ENCODE results near the gene HSPB1.

Gene HSPB1

DNA sequence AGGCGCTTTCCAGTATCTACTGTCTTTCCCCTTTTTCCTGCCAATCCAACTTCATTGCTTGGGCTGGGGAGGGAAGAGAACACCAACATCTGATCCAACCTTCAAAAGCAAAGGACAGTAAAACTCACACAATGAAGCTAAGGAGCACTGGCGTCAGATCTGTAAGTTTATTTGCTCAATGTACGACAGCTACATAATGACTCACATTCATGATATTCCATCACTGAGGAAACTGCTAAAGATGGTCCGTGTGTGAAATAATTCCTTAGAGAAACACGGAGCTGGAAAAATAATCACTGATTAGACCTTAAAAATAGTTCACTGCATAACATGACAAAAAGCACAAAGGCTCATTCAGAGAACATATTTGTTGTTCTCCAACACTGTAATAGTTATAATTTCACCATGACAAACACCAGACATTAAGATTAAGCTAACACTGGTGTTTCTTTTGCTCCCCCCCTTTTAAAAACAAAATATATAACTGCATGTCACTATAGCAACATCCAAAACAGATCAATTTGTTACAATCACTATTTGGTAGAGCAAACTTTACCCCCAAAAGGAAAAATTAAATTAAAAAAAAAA, 24.3 kb downstream of the HSPB1 start:
- TF ChIP-seq, protein P1, sequence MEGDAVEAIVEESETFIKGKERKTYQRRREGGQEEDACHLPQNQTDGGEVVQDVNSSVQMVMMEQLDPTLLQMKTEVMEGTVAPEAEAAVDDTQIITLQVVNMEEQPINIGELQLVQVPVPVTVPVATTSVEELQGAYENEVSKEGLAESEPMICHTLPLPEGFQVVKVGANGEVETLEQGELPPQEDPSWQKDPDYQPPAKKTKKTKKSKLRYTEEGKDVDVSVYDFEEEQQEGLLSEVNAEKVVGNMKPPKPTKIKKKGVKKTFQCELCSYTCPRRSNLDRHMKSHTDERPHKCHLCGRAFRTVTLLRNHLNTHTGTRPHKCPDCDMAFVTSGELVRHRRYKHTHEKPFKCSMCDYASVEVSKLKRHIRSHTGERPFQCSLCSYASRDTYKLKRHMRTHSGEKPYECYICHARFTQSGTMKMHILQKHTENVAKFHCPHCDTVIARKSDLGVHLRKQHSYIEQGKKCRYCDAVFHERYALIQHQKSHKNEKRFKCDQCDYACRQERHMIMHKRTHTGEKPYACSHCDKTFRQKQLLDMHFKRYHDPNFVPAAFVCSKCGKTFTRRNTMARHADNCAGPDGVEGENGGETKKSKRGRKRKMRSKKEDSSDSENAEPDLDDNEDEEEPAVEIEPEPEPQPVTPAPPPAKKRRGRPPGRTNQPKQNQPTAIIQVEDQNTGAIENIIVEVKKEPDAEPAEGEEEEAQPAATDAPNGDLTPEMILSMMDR (IDR thresholded peaks at IDR 0.05; ENCODE audit: low read depth, low read length), result no peak
- no peak overlapping the region for H3K4me3 ChIP-seq (ENCODE audit: low read depth, low read length)

DNA sequence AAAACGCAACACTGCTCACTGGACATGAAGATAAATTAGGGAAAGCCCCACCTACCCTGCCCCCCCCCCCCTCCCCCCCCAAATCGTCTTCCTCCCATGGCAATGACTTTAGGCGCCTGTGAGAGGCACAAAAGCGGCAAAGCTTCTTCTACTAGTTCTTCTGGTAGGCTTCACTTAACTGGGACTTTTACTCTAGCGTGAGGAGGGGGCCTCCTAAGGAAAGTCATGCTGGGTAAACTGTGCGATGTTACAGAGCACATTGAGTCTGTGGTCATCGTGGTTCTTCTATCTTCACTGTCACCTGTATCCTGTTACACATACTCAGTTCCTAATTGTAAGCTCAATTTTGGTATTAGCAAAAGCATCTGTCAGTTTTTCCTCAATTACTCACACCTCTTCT, 25.1 kb downstream of the HSPB1 start:
- TF ChIP-seq, protein P1 (IDR thresholded peaks at IDR 0.05; ENCODE audit: low read depth, low read length), result no peak
- no peak overlapping the region for H3K4me3 ChIP-seq (ENCODE audit: low read depth, low read length)

DNA sequence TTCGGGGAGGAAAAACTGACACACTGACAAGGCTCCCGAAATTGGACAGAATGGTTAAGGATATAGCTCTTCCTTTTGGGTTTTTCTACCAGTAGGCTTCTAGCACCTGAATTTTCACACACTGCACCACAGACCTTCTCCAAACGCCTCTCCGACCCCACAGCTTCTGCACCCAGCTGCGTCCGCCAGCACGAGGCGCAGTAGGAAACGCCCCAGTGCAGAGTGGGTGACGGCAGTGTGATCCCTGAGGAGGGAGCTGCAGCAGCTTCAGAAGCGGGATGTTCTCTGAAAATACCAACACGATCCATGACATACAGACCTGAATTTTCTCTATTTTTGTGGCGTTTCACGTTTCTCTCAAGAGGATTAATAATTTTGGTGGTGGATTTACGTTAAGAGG, 25.9 kb downstream of the HSPB1 start:
- TF ChIP-seq, protein P1 (IDR thresholded peaks at IDR 0.05; ENCODE audit: low read depth, low read length), result no peak
- no peak overlapping the region for H3K4me3 ChIP-seq (ENCODE audit: low read depth, low read length)

DNA sequence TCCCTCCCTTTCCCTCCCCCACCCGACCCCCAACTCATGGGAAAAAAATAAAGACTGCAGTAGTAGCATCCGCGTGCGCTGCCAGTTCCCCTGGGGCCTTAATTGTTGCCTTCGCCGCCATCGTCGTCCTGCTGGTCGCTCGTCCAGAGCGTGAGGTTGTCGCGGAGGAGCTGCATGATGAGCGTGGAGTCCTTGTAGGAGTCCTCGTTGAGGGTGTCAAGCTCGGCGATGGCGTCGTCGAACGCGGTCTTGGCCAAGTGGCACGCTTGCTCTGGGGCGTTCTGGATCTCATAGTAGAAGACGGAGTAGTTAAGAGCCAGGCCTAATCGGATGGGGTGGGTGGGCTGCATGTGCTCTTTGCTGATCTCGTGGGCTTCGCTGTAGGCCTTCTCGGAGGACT, 27.0 kb downstream of the HSPB1 start:
- TF ChIP-seq, protein P1 (IDR thresholded peaks at IDR 0.05; ENCODE audit: low read depth, low read length), result no peak
- H3K4me3 ChIP-seq (ENCODE audit: low read depth, low read length), result no peak overlapping the region

DNA sequence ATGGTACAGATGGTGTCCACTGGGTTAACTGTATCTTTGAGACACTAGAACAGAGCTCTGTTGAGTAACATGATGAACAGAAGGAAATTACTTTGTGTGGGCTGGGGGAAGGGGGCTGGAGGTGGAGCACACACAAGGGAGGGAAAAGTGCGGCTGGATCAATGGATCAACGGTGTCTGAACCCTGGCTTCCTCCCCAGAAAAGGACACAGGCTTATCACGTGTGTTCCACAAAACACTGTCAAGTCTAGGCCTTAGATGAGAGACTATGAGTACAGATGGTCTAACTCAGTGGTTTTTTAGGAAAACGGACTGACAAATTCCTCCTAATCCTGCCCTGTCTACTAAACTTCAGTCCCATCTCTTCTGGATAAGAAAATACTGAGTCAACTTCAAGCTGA, 27.8 kb downstream of the HSPB1 start:
- no peak overlapping the region for H3K4me3 ChIP-seq (ENCODE audit: low read depth, low read length)
- TF ChIP-seq, protein P1 (IDR thresholded peaks at IDR 0.05; ENCODE audit: low read depth, low read length), result no peak

DNA sequence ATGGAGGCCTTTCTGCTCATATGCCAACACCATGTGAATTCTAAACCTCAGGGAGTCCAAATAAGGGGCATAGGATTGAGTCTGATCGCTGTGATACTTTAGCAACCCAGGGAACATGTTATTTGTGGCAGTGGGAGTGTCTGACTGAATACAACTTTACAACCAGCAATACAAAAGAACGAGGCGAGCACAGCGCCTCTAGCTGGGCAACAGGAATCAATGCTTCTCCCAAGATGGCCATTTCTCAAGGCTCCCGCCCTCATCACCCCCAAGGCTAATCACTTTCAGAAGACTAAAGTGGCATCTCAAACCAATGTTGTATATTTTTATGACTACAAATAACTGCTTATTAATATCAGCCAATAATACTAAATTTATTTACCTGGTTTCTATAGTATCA, 28.2 kb downstream of the HSPB1 start:
- H3K4me3 ChIP-seq (ENCODE audit: low read depth, low read length), result no peak overlapping the region
- TF ChIP-seq, protein P1 (IDR thresholded peaks at IDR 0.05; ENCODE audit: low read depth, low read length), result no peak

DNA sequence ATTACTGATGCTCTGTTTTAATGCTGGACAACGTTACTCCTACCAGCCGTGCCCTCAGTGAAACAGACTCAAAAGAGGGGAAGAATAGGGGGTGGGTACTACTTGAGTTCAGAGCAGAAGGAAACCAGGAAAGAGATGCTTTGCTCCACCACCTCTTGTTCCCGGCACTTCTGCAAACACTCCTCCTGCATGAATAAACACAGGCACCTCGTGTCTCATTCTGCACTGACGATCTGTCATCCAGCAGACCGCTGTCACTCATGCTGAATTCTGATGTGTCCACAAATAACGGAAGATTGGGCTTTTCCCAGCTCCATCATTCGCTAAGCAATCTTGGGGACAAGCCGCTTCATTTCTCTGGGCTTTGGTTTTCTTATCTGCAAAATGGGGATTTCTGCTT, 29.6 kb downstream of the HSPB1 start:
- H3K4me3 ChIP-seq (ENCODE audit: low read depth, low read length), result no peak overlapping the region
- TF ChIP-seq, protein P1 (IDR thresholded peaks at IDR 0.05; ENCODE audit: low read depth, low read length), result no peak

Measured in WI38 (cell line).